OCI-LY7 (cell line): ENCODE data around the gene ARHGAP6. TPM values are rescaled to one million over a fixed set of nuclear protein-coding genes. Genes with fewer than 3 reads are reported as not detected.

Experiments used
- BruUV-seq: library from RNA; stranded (reverse); fragments of 400-500 nt; replicated peaks from 2 replicates; lab custom pipeline; 2021; lab: Mats Ljungman, UMichigan
- CTCF ChIA-PET: fragments of 300-600 bp; sonication (Branson Sonifier 250); formaldehyde crosslinking; loops from one replicate; lab custom pipeline; 2022; ENCODE audit warnings: antibody characterized with exemption; ENCODE audit not compliant: unreplicated experiment; lab: Charles Lee
- POLR2A ChIA-PET: fragments of 300-600 bp; sonication (Branson Sonifier 250); formaldehyde crosslinking; loops from one replicate; lab custom pipeline; 2022; ENCODE audit warnings: antibody characterized with exemption; lab: Charles Lee
- DNase-seq: peaks from one replicate; pipeline ENCODE4 v3.0.0-alpha.2; 2015; ENCODE audit warnings: low spot score
- H2AFZ ChIP-seq: fragments of 200-600 bp; sonication (generic), shearing (Covaris generic); 2 replicates; pipeline ENCODE4 v1.6.1; 2014; ENCODE audit warnings: mild to moderate bottlenecking, antibody characterized with exemption, low read length, moderate library complexity
- H3K27ac ChIP-seq: fragments of 200-600 bp; sonication (generic); 2 replicates; pipeline ENCODE4 v1.5.1; 2014; ENCODE audit warnings: mixed run types, low read depth, mild to moderate bottlenecking, moderate library complexity, low read length, inconsistent platforms; ENCODE audit not compliant: poor library complexity, severe bottlenecking
- H3K36me3 ChIP-seq: fragments of 200-600 bp; sonication (generic); 2 replicates; pipeline ENCODE4 v1.6.1; 2014; ENCODE audit warnings: mild to moderate bottlenecking, antibody characterized with exemption, low read length, moderate library complexity, mixed read lengths; ENCODE audit not compliant: insufficient read depth
- H3K4me1 ChIP-seq: fragments of 200-600 bp; sonication (generic); 2 replicates; pipeline ENCODE4 v1.5.1; 2014; ENCODE audit warnings: mild to moderate bottlenecking, low read length; ENCODE audit not compliant: insufficient read depth, poor library complexity, severe bottlenecking
- H3K4me2 ChIP-seq: fragments of 200-600 bp; sonication (generic); 2 replicates; pipeline ENCODE4 v1.6.1; 2014; ENCODE audit warnings: mild to moderate bottlenecking, low read length
- H3K4me3 ChIP-seq: fragments of 200-600 bp; sonication (generic); 2 replicates; pipeline ENCODE4 v1.5.1; 2014; ENCODE audit warnings: mild to moderate bottlenecking, low read depth, low read length; ENCODE audit not compliant: poor library complexity, severe bottlenecking
- H3K79me2 ChIP-seq: fragments of 200-600 bp; sonication (generic); 2 replicates; pipeline ENCODE4 v1.6.1; 2016; ENCODE audit warnings: low read depth, mild to moderate bottlenecking, low read length, moderate library complexity, mixed read lengths; ENCODE audit not compliant: insufficient read depth
- H3K9me2 ChIP-seq: fragments of 200-600 bp; sonication (generic); 2 replicates; pipeline ENCODE4 v1.6.1; 2016; ENCODE audit warnings: mild to moderate bottlenecking, low read length, mixed read lengths; ENCODE audit not compliant: insufficient read depth
- H3K9me3 ChIP-seq: fragments of 200-600 bp; sonication (generic); 2 replicates; pipeline ENCODE4 v1.6.1; 2014; ENCODE audit warnings: mild to moderate bottlenecking, mixed run types, low read length, mixed read lengths
- H4K20me1 ChIP-seq: fragments of 200-600 bp; sonication (generic); 2 replicates; pipeline ENCODE4 v1.6.1; 2014; ENCODE audit warnings: mild to moderate bottlenecking, antibody characterized with exemption, low read length, moderate library complexity, mixed read lengths; ENCODE audit not compliant: insufficient read depth
- CTCF ChIP-seq: fragments of 200-600 bp; sonication (generic); conservative IDR thresholded peaks from 2 replicates; pipeline ENCODE4 v1.5.1; 2014; ENCODE audit warnings: mild to moderate bottlenecking, antibody characterized with exemption, low read length, moderate library complexity, mixed read lengths
- EZH2phosphoT487 ChIP-seq: fragments of 200-600 bp; sonication (generic); IDR thresholded peaks from 2 replicates; pipeline ENCODE4 v1.6.1; 2018; ENCODE audit warnings: low read depth, borderline replicate concordance, mild to moderate bottlenecking, mixed run types, antibody characterized with exemption, low read length, moderate library complexity, mixed read lengths
- intact Hi-C: fragments of 100-400 bp; cut with micrococcal nuclease; formaldehyde crosslinking; loops from one replicate; pipeline ENCODE4 v1.10.0; 2022; ENCODE audit not compliant: unreplicated experiment
- total RNA-seq, 2 experiments: library from RNA; depleted of rRNA in 1 of 2; stranded (reverse); fragments of >200 nt in 1 of 2; shearing (Covaris generic) in 1 of 2; gene quantifications; 2 replicates each; pipeline ENCODE4 v1.2.3, GENCODE V29; 2014 to 2022

The ARHGAP6 gene
- total RNA-seq, 2 experiments from 2014 or later: not detected

- H3K27ac ChIP-seq: no peak overlapping the region
- ChIA-PET POLR2A (no interaction called here), CTCF (no interaction called here)
- no peaks in the 10 kb centered on the region for H3K9me2 ChIP-seq
- H3K4me1 ChIP-seq: no peaks in the 10 kb centered on the region
- H2AFZ ChIP-seq: no peak overlapping the region
- no peak for DNase-seq
- H3K4me2 ChIP-seq: no peak overlapping the region
- H4K20me1 ChIP-seq: no peaks in the 10 kb centered on the region
- no peaks in the 10 kb centered on the region for H3K79me2 ChIP-seq
- intact Hi-C loops: no loop called here
- H3K4me3 ChIP-seq: no peak overlapping the region
- no TSS peak for BruUV-seq
- H3K36me3 ChIP-seq: no peaks in the 10 kb centered on the region
- no peaks in the 10 kb centered on the region for H3K9me3 ChIP-seq
- TF ChIP-seq EZH2phosphoT487 (no peak), CTCF (no peak)
Measured at GRCh38 chrX:11655282-11656015, 10.3 kb downstream of the ARHGAP6 start.

GRCh38 chrX:11648705-11649519 is 16.8 kb downstream of the ARHGAP6 start:
- DNase-seq: no peak
- H2AFZ ChIP-seq: no peak overlapping the region
- BruUV-seq: no TSS peak
- H3K4me1 ChIP-seq: no peaks in the 10 kb centered on the region
- intact Hi-C loops: no loop called here
- H3K9me2 ChIP-seq: no peaks in the 10 kb centered on the region
- ChIA-PET CTCF (no interaction called here), POLR2A (interaction anchor here (0.7 kb wide), 1 partner anchor 85 kb away, joined by 4 read pairs; no protein-coding TSS in a partner anchor)
- no peaks in the 10 kb centered on the region for H3K79me2 ChIP-seq
- H4K20me1 ChIP-seq: no peaks in the 10 kb centered on the region
- no peaks in the 10 kb centered on the region for H3K36me3 ChIP-seq
- no peak overlapping the region for H3K4me3 ChIP-seq
- H3K4me2 ChIP-seq: no peak overlapping the region
- H3K9me3 ChIP-seq: no peaks in the 10 kb centered on the region
- TF ChIP-seq EZH2phosphoT487 (no peak), CTCF (no peak)
- no peak overlapping the region for H3K27ac ChIP-seq
